Muscle of leg (tissue), 11 donors: Measurements from ENCODE around the gene PCGF2. TPM values are rescaled to one million over a fixed set of nuclear protein-coding genes. Genes with fewer than 3 reads are reported as not detected.

Experiments
- DNase-seq: peaks from one replicate; pipeline ENCODE4 v3.0.0; 2013
- H3K27ac ChIP-seq: one replicate; pipeline ENCODE4 v1.5.1; 2013; ENCODE audit warnings: mild to moderate bottlenecking, low read length, control low read depth
- H3K27me3 ChIP-seq: one replicate; pipeline ENCODE4 v1.6.1; 2013; ENCODE audit warnings: low read length; ENCODE audit not compliant: control insufficient read depth, insufficient read depth
- H3K36me3 ChIP-seq: one replicate; pipeline ENCODE4 v1.6.1; 2013; ENCODE audit warnings: low read length; ENCODE audit not compliant: control insufficient read depth, insufficient read depth
- H3K4me1 ChIP-seq: one replicate; pipeline ENCODE4 v1.6.1; 2013; ENCODE audit warnings: low read length; ENCODE audit not compliant: control insufficient read depth, insufficient read depth
- H3K4me3 ChIP-seq: one replicate; pipeline ENCODE4 v1.5.1; 2013; ENCODE audit warnings: low read length, control low read depth
- H3K9me3 ChIP-seq: replicated peaks from 2 replicates; pipeline ENCODE4 v1.6.1; 2013; ENCODE audit warnings: low read depth, low read length; ENCODE audit not compliant: control insufficient read depth
- WGBS: methylation state at CpG from one replicate; pipeline ENCODE4 v1.1.5; 2013; ENCODE audit warnings: missing lambda C conversion rate; ENCODE audit not compliant: insufficient coverage; 5-methylcytosine and 5-hydroxymethylcytosine counted together
- polyA plus RNA-seq, 8 donors: library from polyadenylated mRNA; unstranded; fragments of 120-200 nt; gene quantifications; one replicate each; pipeline versions ENCODE4 v1.2.1 to v1.2.3, GENCODE V29; 2013; ENCODE audit warnings: inconsistent platforms in 1 of 8, low replicate concordance in 1 of 8; ENCODE audit not compliant: insufficient read length in 8 of 8, insufficient read depth in 1 of 8
- total RNA-seq: library from RNA; stranded (reverse); fragments of 120-200 nt; gene quantifications from one replicate; pipeline ENCODE4 v1.2.4, GENCODE V29; 2013

The PCGF2 gene
- total and polyA plus RNA-seq, 9 donors = 15.2 to 56.5 (median 42.3) TPM

DNA sequence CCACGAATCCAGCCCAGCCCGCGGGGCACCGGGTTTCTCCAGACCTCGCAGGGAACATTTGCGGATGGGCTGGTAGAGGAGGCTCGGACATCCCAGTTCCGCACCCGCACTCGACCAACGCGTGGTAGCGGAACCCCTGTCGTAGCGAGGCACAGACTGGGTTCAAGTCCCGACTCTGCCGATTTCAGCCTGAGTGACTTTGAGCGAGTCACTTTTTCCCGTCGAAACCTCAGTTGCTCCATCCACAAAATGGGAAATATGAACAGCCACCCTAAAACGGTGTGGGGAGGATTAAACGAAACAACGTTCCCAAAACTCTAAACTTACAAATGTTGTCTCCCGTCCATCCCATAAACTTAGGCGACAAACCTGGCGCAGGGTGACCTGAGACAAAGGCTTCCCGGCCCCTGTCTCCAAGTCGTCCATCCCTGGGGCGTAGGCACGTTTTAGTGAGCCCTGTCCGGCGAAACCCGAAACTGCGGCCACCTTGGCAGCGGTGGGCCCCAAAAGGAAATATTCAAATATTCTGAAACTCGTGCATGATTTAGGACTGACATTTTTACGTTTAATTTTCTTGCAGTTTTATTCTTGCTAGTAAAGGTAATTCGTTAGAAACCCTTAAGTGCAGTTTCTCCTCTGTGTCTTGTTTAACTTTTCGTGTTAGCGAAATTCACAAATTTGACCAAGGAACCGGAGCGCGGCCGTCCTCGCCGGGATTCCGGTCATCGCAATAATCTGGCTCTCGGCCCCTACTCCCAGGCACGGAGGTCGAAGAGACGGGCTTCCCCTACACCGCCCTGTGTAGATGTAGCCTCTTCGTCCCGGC lies 45.0 kb downstream of the PCGF2 start:
- peaks cover 53% of the 10 kb centered on the region for H3K4me1 ChIP-seq
- peaks cover 10% of the 10 kb centered on the region for H3K36me3 ChIP-seq
- H3K9me3 ChIP-seq = no peaks in the 10 kb centered on the region
- peaks cover 23% of the 10 kb centered on the region for H3K27me3 ChIP-seq
- peak overlapping the region; percentile 98 for H3K27ac ChIP-seq
- no peak for DNase-seq
- H3K4me3 ChIP-seq = peak overlapping the region; percentile 95
- WGBS = 4% methylated on average over 48 of the region's 55 CpGs

DNA sequence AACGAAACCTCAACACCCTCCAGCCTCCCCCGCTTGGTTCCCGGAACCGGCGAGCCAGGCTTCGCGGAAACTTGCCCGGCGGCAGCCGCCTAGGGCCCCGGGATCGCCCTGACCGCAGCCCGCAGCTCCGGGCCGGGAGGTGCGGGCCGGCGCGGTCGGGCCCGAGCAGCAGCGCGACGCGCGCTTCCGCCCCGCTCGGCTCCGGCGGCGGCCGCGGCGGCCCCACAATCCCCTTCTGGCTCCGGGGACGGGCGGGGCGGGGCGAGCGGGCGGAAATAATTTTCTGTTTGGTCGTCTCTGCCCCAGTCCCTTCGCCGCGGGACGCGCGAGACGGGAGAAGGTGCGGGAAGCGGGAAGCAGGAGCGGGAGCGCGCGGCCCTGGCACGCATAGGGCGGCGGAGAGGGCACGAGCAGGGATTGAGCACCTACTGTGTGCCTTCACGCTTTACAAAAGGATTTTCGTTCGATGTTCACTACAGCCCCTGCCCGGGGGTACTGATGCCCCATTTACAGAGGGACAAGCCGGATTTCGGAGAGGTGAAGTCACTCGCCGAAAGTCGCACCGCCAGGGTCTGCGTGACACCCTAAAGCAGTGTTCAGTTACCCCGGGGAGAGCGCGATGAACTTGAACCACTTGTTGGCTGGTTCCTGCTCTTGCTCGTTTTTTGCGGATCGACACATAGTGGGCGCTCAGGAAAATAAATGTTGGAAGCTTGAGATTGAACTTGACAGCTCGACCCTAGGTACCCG lies 45.8 kb downstream of the PCGF2 start:
- peak; percentile 96 for DNase-seq
- Histone ChIP-seq H3K27ac (peak overlapping the region; percentile 98), H3K4me3 (peak overlapping the region; percentile 95), H3K36me3 (peaks cover 2% of the 10 kb centered on the region), H3K4me1 (peaks cover 47% of the 10 kb centered on the region), H3K9me3 (no peaks in the 10 kb centered on the region), H3K27me3 (peaks cover 23% of the 10 kb centered on the region)
- 0% methylated on average over 81 of the region's 81 CpGs for WGBS

DNA sequence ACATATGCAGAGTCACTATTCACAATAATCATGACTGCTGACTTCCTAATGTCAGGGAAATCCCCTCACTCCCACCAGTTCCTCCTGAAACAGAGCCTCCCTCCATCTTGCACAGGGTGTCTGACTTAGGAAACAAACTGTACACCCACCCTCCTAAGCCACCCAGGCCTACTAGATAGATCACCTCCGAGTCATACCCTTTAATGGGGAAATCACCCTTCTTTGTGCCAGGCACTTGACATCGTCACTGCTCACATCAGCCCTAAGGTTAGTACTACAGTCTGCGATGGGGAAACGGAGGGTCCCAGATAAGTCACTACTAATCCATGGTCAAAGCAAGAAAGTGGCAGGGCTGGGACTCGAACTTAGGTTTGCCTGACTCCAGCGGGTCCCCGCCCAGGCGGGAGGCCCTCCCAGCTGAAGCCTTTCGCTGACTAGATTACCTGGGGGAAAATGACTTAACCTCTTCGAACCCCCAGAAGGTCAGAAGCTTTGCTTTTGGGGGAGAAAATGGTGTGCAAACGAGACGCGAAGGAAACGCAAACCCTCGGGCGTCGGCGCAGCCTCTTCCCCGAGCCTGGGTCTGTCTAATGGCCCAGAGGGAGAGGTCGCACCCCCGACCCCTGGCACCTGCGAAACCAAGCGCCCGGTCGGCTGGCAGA lies 46.5 kb downstream of the PCGF2 start:
- DNase-seq = no peak
- Histone ChIP-seq H3K27ac (peak overlapping the region; percentile 91), H3K4me3 (peak overlapping the region; percentile 78), H3K4me1 (peaks cover 41% of the 10 kb centered on the region), H3K9me3 (no peaks in the 10 kb centered on the region), H3K36me3 (no peaks in the 10 kb centered on the region), H3K27me3 (peaks cover 25% of the 10 kb centered on the region)
- 7% methylated on average over 18 of the region's 25 CpGs for WGBS

DNA sequence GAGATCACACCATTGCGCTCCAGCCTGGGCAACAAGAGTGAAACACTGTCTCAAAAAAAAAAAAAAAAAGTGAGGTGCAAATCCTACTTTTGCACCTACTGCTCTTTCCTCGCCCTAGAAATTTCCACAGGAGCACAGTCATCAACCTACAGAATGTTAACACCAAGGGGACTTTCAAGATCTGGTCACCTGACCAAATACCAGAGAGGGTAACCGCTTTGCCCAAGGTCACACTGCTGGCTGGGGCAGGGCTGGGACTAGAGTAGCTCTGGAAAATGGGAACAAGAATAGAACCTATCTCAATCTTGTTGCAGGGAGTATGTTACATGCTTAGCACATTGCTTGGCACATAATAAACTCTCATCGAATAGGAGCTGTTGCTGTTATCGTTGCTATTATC lies 49.4 kb downstream of the PCGF2 start:
- DNase-seq = no peak
- WGBS = 84% methylated on average over 3 of the region's 5 CpGs
- Histone ChIP-seq H3K27ac (no peak overlapping the region), H3K9me3 (no peaks in the 10 kb centered on the region), H3K4me1 (peaks cover 33% of the 10 kb centered on the region), H3K4me3 (no peak overlapping the region), H3K27me3 (peaks cover 21% of the 10 kb centered on the region), H3K36me3 (no peaks in the 10 kb centered on the region)

DNA sequence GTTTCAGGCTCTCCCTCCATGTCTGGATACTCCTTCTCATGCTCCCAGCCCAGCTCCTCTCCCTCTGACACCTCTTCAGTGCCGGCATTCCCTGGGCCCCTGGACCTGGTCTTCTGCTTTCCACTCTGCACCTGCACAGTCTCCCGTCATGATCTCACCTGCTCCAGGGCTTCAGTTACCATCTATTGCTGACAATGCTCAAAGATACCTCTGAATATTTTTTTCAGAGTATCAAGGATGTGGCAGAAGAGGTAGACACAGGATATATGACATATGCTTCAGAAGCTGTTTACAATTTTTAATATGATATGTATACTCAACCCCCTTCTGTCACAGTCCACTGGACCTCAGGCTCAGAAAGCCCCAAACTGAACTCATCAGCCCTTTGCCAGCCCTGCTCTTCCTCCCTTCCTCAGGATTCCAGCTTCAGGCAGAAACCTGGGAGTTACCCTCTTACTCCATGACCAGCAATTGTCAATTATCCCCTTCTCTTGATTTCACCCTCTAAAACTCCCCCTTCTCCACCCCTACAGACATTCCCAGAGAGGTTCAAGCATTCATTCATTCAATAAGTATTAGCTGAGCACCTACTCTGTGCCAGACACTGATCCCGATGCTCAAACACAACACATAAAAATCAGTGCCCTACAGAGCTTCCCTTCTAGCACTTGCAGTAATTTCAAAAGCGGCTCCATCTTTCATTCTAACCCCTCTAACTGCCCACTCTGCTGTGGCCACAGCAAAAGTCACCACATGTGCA lies 50.9 kb downstream of the PCGF2 start:
- H3K27ac ChIP-seq = no peak overlapping the region
- H3K27me3 ChIP-seq = peaks cover 8% of the 10 kb centered on the region
- 71% methylated on average over 3 of the region's 4 CpGs for WGBS
- peaks cover 24% of the 10 kb centered on the region for H3K4me1 ChIP-seq
- no peaks in the 10 kb centered on the region for H3K36me3 ChIP-seq
- DNase-seq = no peak
- H3K4me3 ChIP-seq = no peak overlapping the region
- no peaks in the 10 kb centered on the region for H3K9me3 ChIP-seq

DNA sequence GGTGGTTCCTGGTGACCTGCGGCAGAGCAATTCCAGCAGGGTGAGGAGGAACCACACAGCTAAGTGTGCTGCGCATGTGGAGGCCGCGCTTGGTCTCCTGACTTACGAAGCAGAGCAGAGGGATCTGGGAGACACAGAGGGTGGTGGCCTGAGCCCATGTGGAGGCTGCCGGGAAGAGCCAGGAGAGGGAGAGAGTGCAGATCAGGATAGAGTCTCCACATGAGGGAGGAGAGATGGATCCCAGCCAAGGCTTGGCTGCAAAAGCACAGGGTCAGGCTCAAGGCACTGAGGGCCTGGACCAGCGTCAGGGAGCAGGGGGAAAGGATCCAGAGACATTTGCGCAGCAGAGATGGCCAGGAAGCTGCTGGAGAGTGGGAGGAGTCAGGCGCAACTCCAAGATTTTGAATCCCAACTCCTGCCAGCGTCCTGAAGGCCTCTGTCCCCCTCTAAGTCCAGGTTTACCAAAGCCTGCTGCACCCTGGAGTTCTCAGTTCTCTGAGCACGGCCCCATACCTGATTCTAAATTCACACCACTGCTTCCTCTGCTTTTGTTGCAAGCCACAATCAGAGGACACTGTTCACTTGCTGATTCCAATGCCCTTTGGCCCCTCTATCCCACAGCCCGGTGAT lies 54.3 kb downstream of the PCGF2 start:
- no peaks in the 10 kb centered on the region for H3K9me3 ChIP-seq
- no peaks in the 10 kb centered on the region for H3K36me3 ChIP-seq
- peak; percentile 98 for DNase-seq
- 21% methylated on average over 11 of the region's 12 CpGs for WGBS
- H3K4me3 ChIP-seq = no peak overlapping the region
- peak overlapping the region; percentile 78 for H3K27ac ChIP-seq
- H3K27me3 ChIP-seq = peaks cover 3% of the 10 kb centered on the region
- H3K4me1 ChIP-seq = peaks cover 13% of the 10 kb centered on the region

DNA sequence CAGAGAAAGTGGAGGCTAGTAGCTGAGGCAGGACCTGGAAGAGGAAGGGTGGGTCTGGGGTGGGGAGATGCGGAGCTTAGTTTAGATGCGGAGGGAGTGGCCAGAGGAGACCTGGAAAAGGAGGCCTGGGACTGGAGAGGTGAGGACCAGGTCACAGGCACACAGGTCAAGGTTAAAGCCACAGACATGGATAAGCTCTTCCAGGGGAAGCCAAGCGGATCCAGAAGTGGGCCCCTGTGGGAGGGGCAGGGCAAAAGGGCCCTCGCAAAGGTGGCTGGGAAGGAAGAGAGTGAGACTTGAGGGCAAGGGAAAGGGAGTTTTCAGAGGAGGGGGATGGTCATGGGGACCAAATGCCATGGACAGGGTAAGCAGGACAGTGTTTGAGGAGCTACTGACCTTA lies 57.0 kb downstream of the PCGF2 start:
- H3K4me1 ChIP-seq = peaks cover 13% of the 10 kb centered on the region
- no peaks in the 10 kb centered on the region for H3K27me3 ChIP-seq
- no peak overlapping the region for H3K4me3 ChIP-seq
- 55% methylated on average over 4 of the region's 4 CpGs for WGBS
- no peak for DNase-seq
- H3K27ac ChIP-seq = no peak overlapping the region
- H3K9me3 ChIP-seq = no peaks in the 10 kb centered on the region
- no peaks in the 10 kb centered on the region for H3K36me3 ChIP-seq

DNA sequence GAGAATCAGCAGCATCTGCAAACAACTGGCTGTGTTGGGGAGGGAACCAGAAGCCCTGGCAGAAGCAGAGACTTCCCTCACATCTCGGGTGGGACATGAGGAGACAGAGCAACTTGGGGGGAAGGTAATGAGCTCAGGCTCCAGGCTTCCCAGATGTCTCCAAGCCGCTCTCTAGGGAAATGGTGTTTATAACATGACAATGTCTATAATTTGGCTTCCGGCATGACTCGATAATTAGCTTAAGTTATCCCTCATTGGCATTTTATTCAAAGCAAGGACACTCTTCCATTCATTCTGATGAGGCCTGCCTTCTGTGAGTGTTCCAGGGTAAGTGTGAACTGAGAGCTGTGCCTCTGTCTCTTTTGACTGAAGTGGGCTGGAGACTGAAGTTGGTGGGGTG lies 57.8 kb downstream of the PCGF2 start:
- H3K27ac ChIP-seq = no peak overlapping the region
- no peak for DNase-seq
- H3K4me1 ChIP-seq = peaks cover 13% of the 10 kb centered on the region
- no CpG with 5 or more reads among the region's 4 CpGs for WGBS
- H3K36me3 ChIP-seq = no peaks in the 10 kb centered on the region
- H3K4me3 ChIP-seq = no peak overlapping the region
- H3K27me3 ChIP-seq = no peaks in the 10 kb centered on the region
- no peaks in the 10 kb centered on the region for H3K9me3 ChIP-seq

DNA sequence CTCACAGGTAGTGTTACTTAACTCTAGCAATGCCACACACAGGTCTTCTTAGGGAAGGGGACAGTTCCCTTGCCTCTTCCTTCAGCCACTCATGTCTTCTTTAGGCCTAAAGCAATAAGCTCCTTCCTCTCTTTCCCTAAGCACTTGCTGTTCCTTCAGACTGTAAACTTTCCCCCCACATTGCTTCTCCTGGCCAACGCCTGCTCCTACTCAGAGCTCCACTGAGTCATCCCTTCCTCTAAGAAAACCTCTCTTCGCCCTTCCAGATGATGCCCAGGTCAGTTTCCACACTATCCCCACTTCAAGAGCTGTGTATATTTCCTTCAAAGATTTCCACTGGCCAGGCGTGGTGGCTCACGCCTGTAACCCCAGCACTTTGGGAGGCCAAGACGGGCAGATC lies 60.9 kb downstream of the PCGF2 start:
- H3K27ac ChIP-seq = no peak overlapping the region
- no peaks in the 10 kb centered on the region for H3K27me3 ChIP-seq
- no peak for DNase-seq
- H3K4me3 ChIP-seq = no peak overlapping the region
- H3K4me1 ChIP-seq = no peaks in the 10 kb centered on the region
- no peaks in the 10 kb centered on the region for H3K36me3 ChIP-seq
- H3K9me3 ChIP-seq = no peaks in the 10 kb centered on the region
- 94% methylated on average over 5 of the region's 5 CpGs for WGBS
